B cell (primary cell): ENCODE measurements around the gene CYB5A. TPM values are rescaled to one million over a fixed set of nuclear protein-coding genes. Genes with fewer than 3 reads are reported as not detected.

Experiments used
- ATAC-seq: fragments of 200-7000 bp; cut with Tn5 transposase; one replicate; pipeline ENCODE4 v1.10.0; 2021; ENCODE audit warnings: low read depth, mild to moderate bottlenecking, moderate number of reproducible peaks, moderate library complexity
- CTCF ChIA-PET: fragments of 350-600 bp; sonication (Branson Sonifier 250); formaldehyde crosslinking; loops from one replicate; lab custom pipeline; 2021; ENCODE audit warnings: antibody characterized with exemption, inconsistent platforms; lab: Charles Lee
- POLR2A ChIA-PET: fragments of 350-600 bp; sonication (Branson Sonifier 250); formaldehyde crosslinking; loops from one replicate; lab custom pipeline; 2021; ENCODE audit warnings: antibody characterized with exemption; lab: Charles Lee
- DNase-seq: peaks from one replicate; pipeline ENCODE4 v3.0.0; 2013
- H2AFZ ChIP-seq: 2 replicates; pipeline ENCODE4 v1.6.1; 2012; ENCODE audit warnings: mild to moderate bottlenecking, low read depth, low read length; ENCODE audit not compliant: insufficient read depth, poor library complexity, severe bottlenecking
- H3K27ac ChIP-seq, 2 donors: 1 replicate in 1 of 2; 2 replicates in 1 of 2; pipeline ENCODE4 v1.5.1; 2012 to 2013; ENCODE audit warnings: low read length in 2 of 2, mild to moderate bottlenecking in 2 of 2, moderate library complexity in 1 of 2
- H3K27me3 ChIP-seq, 4 experiments: fragments of 200-600 bp in 1 of 4; sonication (generic) in 1 of 4; replicated peaks in 1 of 4; 1 replicate in 2 of 4; 2 replicates in 2 of 4; pipeline versions ENCODE4 v1.6.1 to v1.7.0; 2013 to 2016; ENCODE audit warnings: low read length in 3 of 4, mild to moderate bottlenecking in 2 of 4, mixed read lengths in 1 of 4, moderate library complexity in 1 of 4; ENCODE audit not compliant: insufficient read depth in 4 of 4, control insufficient read depth in 3 of 4; ENCODE audit errors: control extremely low read depth in 1 of 4
- H3K36me3 ChIP-seq, 2 experiments: replicated peaks in 1 of 2; 1 replicate in 1 of 2; 2 replicates in 1 of 2; pipeline versions ENCODE4 v1.6.1 to v1.7.1; 2013; ENCODE audit warnings: low read length in 1 of 2; ENCODE audit not compliant: insufficient read depth in 2 of 2, control insufficient read depth in 1 of 2; ENCODE audit errors: control extremely low read depth in 1 of 2, extremely low read depth in 1 of 2
- H3K4me1 ChIP-seq, 2 donors: fragments of 200-600 bp in 1 of 2; sonication (generic) in 1 of 2; 1 replicate in 1 of 2; 2 replicates in 1 of 2; pipeline versions ENCODE4 v1.5.1 to v1.6.1; 2013 to 2017; ENCODE audit warnings: low read length in 2 of 2; ENCODE audit not compliant: control insufficient read depth in 2 of 2, insufficient read depth in 2 of 2
- H3K4me2 ChIP-seq: replicated peaks from 2 replicates; pipeline ENCODE3; 2012; ENCODE audit warnings: mild to moderate bottlenecking, low read depth, low read length; ENCODE audit not compliant: poor library complexity, severe bottlenecking
- H3K4me3 ChIP-seq, 5 experiments: fragments of 200-600 bp in 1 of 5; sonication (generic) in 1 of 5; 1 replicate in 3 of 5; 2 replicates in 2 of 5; pipeline versions ENCODE4 v1.5.1 to v1.7.0; 2011 to 2016; ENCODE audit warnings: low read length in 4 of 5, mild to moderate bottlenecking in 4 of 5, low read depth in 2 of 5, control low read depth in 1 of 5, moderate library complexity in 1 of 5; ENCODE audit not compliant: insufficient read depth in 1 of 5; ENCODE audit errors: control extremely low read depth in 1 of 5, extremely low read depth in 1 of 5
- H3K79me2 ChIP-seq: fragments of 200-600 bp; sonication (generic); one replicate; pipeline ENCODE4 v1.6.0; 2016; ENCODE audit warnings: low read length; ENCODE audit not compliant: control insufficient read depth, insufficient read depth
- H3K9ac ChIP-seq: fragments of 200-600 bp; sonication (generic); 2 replicates; pipeline ENCODE4 v1.6.1; 2017; ENCODE audit warnings: mild to moderate bottlenecking, low read length, moderate library complexity
- H3K9me3 ChIP-seq, 3 donors: one replicate each; pipeline versions ENCODE4 v1.6.1 to v1.7.1; 2013; ENCODE audit warnings: low read length in 2 of 3; ENCODE audit not compliant: control insufficient read depth in 2 of 3, insufficient read depth in 1 of 3; ENCODE audit errors: control extremely low read depth in 1 of 3
- H4K20me1 ChIP-seq: 2 replicates; pipeline ENCODE4 v1.6.0; 2012; ENCODE audit warnings: mild to moderate bottlenecking, low read length; ENCODE audit not compliant: insufficient read depth, control insufficient read depth, poor library complexity, severe bottlenecking
- H3K27ac Mint-ChIP-seq: one replicate; pipeline ENCODE4 v1.8.0; 2021; ENCODE audit warnings: mixed read lengths
- H3K27me3 Mint-ChIP-seq: one replicate; pipeline ENCODE4 v1.8.0; 2021; ENCODE audit warnings: mixed read lengths
- H3K4me1 Mint-ChIP-seq: one replicate; pipeline ENCODE4 v1.8.0; 2021; ENCODE audit warnings: mixed read lengths
- H3K4me3 Mint-ChIP-seq: one replicate; pipeline ENCODE4 v1.8.0; 2021; ENCODE audit warnings: mixed read lengths
- H3K9me3 Mint-ChIP-seq: one replicate; pipeline ENCODE4 v1.8.0; 2022; ENCODE audit warnings: mixed read lengths; ENCODE audit not compliant: insufficient read depth
- CTCF ChIP-seq: fragments of 200-600 bp; IDR thresholded peaks from one replicate; pipeline ENCODE4 v1.8.0; 2022; ENCODE audit warnings: antibody characterized with exemption, mild to moderate bottlenecking
- EZH2 ChIP-seq: IDR thresholded peaks from 2 replicates; pipeline ENCODE4 v1.6.1; 2012; ENCODE audit warnings: borderline replicate concordance, low read depth, mild to moderate bottlenecking, moderate library complexity, low read length; ENCODE audit not compliant: insufficient read depth, poor library complexity, severe bottlenecking
- WGBS: methylation state at CpG from one replicate; pipeline ENCODE4 v1.1.5; 2013; ENCODE audit warnings: missing lambda C conversion rate; ENCODE audit not compliant: insufficient coverage; 5-methylcytosine and 5-hydroxymethylcytosine counted together
- intact Hi-C: fragments of 100-400 bp; cut with micrococcal nuclease; formaldehyde crosslinking; loops from one replicate; pipeline ENCODE4 v1.10.0; 2022
- polyA plus RNA-seq: library from polyadenylated mRNA; depleted of rRNA; stranded (reverse); fragments of >200 nt; gene quantifications from 2 replicates; pipeline ENCODE4 v1.2.3, GENCODE V29; 2012
- total RNA-seq, 2 donors: library from RNA; stranded (reverse); fragments of 120-200 nt in 1 of 2; gene quantifications; 1 replicate in 1 of 2; 2 replicates in 1 of 2; pipeline versions ENCODE4 v1.2.3 to v1.2.4, GENCODE V29; 2013 to 2022

CYB5A gene
- total and polyA plus RNA-seq, 2 donors (not counting 1 experiment from before 2014, with no cell fraction given), result 46.9 to 217 TPM

- TF ChIP-seq CTCF (no peak), EZH2 (no peak)
- Histone ChIP-seq H4K20me1 (no peaks in the 10 kb centered on the region), H3K4me2 (no peak overlapping the region), H3K4me3 (no peak overlapping the region), H3K9ac (no peak overlapping the region), H3K27ac (peak overlapping the region in 1 of 2 donors; percentile 79), H2AFZ (no peak overlapping the region), H3K27me3 (no peaks in the 10 kb centered on the region), H3K79me2 (peaks cover 18% of the 10 kb centered on the region), H3K9me3 (no peaks in the 10 kb centered on the region), H3K4me1 (peaks cover 6 to 20% of the 10 kb centered on the region in 2 donors), H3K36me3 (peaks cover 4 to 11% of the 10 kb centered on the region in 2 experiments)
- no peak for DNase-seq
- Mint-ChIP-seq H3K4me1 (peaks cover 45% of the 10 kb centered on the region), H3K27ac (peak overlapping the region; percentile 95), H3K27me3 (no peaks in the 10 kb centered on the region), H3K4me3 (no peak overlapping the region), H3K9me3 (no peaks in the 10 kb centered on the region)
- CTCF ChIA-PET, result no interaction called here
- no peak for ATAC-seq
- POLR2A ChIA-PET, result no interaction called here
- 98% methylated on average over 7 of the region's 8 CpGs for WGBS
- intact Hi-C loops, result loop anchor here (2.0 to 5.0 kb wide), 2 partner anchors 17 to 37 kb away; no protein-coding TSS in a partner anchor
Observed at GRCh38 chr18:74265546-74266098, 26.1 kb downstream of the CYB5A start.
